ENCODE data around the gene FPGS. TPM values are rescaled to one million over a fixed set of nuclear protein-coding genes. Genes with fewer than 3 reads are reported as not detected.

Gene FPGS
- total and polyA plus RNA-seq, 5 donors from 2014 or later = 40.1 to 64.7 (median 46.8) TPM

DNA sequence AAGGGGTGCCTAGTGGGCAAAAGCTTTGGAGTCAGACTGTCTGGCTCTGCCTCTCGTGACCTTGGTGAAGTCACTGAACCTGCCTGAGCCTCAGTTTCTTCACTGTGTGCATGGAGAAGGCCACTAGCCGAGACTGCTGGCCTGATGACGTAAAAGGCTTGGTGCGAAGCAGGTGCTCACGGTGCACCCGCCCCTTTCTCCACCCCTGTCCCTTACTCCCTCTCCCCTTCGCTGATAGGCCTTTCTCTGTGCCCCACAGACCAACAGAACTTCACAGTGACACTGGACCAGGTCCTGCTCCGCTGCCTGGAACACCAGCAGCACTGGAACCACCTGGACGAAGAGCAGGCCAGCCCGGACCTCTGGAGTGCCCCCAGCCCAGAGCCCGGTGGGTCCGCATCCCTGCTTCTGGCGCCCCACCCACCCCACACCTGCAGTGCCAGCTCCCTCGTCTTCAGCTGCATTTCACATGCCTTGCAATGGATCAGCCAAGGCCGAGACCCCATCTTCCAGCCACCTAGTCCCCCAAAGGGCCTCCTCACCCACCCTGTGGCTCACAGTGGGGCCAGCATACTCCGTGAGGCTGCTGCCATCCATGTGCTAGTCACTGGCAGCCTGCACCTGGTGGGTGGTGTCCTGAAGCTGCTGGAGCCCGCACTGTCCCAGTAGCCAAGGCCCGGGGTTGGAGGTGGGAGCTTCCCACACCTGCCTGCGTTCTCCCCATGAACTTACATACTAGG lies 10.4 kb downstream of the FPGS start:
- no peaks in the 10 kb centered on the region for H3K9me3 ChIP-seq (ENCODE audit: control insufficient read depth in 2 of 2, low read length in 2 of 2)
- no peak for DNase-seq
- Mint-ChIP-seq H3K27ac (no peak overlapping the region), H3K4me3 (no peak overlapping the region), H3K4me1 (peaks cover 0 to 3% (median 0%) of the 10 kb centered on the region in 4 donors), H3K36me3 (peaks cover 6% of the 10 kb centered on the region), H3K9me3 (no peaks in the 10 kb centered on the region), H3K27me3 (no peaks in the 10 kb centered on the region)
- peaks cover 56% of the 10 kb centered on the region for H3K36me3 ChIP-seq (ENCODE audit: control insufficient read depth, insufficient read depth, low read length)
- H3K4me1 ChIP-seq (ENCODE audit: control insufficient read depth, insufficient read depth, low read length, poor library complexity, severe bottlenecking) = no peaks in the 10 kb centered on the region
- H3K27me3 ChIP-seq (ENCODE audit: control insufficient read depth, insufficient read depth, low read length) = no peaks in the 10 kb centered on the region
- no peak overlapping the region for H3K4me3 ChIP-seq (ENCODE audit: low read depth, low read length)
- no peak overlapping the region for H3K27ac ChIP-seq (ENCODE audit: insufficient read depth, low read length, poor library complexity, severe bottlenecking)
- ATAC-seq (ENCODE audit: low read depth in 2 of 2) = no peak

- no peak for ATAC-seq (ENCODE audit: low read depth in 2 of 2)
- Histone ChIP-seq H3K27me3 (ENCODE audit: control insufficient read depth, insufficient read depth, low read length) (no peaks in the 10 kb centered on the region), H3K27ac (ENCODE audit: insufficient read depth, low read length, poor library complexity, severe bottlenecking) (no peak overlapping the region), H3K9me3 (ENCODE audit: control insufficient read depth in 2 of 2, low read length in 2 of 2) (no peaks in the 10 kb centered on the region), H3K36me3 (ENCODE audit: control insufficient read depth, insufficient read depth, low read length) (peaks cover 52% of the 10 kb centered on the region), H3K4me1 (ENCODE audit: control insufficient read depth, insufficient read depth, low read length, poor library complexity, severe bottlenecking) (no peaks in the 10 kb centered on the region), H3K4me3 (ENCODE audit: low read depth, low read length) (no peak overlapping the region)
- H3K36me3 Mint-ChIP-seq = peaks cover 10% of the 10 kb centered on the region
- H3K27me3 Mint-ChIP-seq = no peaks in the 10 kb centered on the region
- H3K9me3 Mint-ChIP-seq = no peaks in the 10 kb centered on the region
- H3K4me3 Mint-ChIP-seq = no peak overlapping the region
- no peak for DNase-seq
- no peak overlapping the region for H3K27ac Mint-ChIP-seq
- H3K4me1 Mint-ChIP-seq = peaks cover 0 to 4% (median 1%) of the 10 kb centered on the region in 4 donors
Observed at GRCh38 chr9:127813686-127814226, 11.1 kb downstream of the FPGS start.

DNA sequence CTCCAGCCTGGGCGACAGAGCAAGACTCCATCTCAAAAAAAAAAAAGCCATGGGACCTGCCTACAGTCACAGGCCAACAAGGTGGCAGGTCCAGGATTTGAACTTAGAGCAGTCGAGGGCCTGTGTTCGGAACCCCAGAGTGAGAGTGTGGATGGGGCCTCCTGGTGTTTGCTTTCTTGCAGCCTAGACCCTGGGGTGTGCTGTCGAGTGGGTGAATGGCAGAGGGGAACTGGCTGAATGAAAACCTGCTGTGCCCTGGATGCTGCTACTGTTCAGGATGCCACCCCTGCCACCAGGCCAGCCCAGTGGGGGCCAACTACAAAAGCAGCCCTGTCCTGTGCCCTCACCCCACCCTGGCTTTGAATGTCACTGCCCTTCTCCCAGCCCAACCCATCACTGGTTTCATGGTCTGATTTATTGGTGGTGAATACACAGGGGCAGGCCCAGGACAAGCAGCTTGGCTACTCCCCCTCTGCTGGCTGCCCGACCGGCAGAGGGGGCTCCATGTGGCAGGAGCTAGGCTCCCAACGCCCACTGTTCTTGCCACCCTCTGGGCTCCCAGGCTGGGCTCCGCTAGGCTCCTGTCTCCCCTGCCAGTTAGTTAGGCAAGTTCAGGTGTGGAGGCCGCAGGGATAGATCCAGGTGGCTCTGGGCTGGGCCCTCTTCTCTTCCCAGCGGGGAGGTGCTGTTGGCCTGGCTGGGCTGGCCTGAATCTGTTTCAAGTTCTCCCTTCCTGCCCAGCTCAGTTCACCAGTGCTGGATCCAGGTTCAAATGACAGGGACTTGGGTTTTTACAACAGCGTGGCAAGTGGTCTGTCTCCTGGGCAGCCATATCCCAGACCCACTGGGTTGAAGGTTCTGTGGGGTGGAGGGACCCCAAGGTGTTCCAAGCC lies 12.2 kb downstream of the FPGS start:
- H3K36me3 Mint-ChIP-seq = peaks cover 10% of the 10 kb centered on the region
- Histone ChIP-seq H3K27ac (ENCODE audit: insufficient read depth, low read length, poor library complexity, severe bottlenecking) (no peak overlapping the region), H3K4me3 (ENCODE audit: low read depth, low read length) (no peak overlapping the region), H3K4me1 (ENCODE audit: control insufficient read depth, insufficient read depth, low read length, poor library complexity, severe bottlenecking) (no peaks in the 10 kb centered on the region), H3K27me3 (ENCODE audit: control insufficient read depth, insufficient read depth, low read length) (no peaks in the 10 kb centered on the region), H3K9me3 (ENCODE audit: control insufficient read depth in 2 of 2, low read length in 2 of 2) (no peaks in the 10 kb centered on the region), H3K36me3 (ENCODE audit: control insufficient read depth, insufficient read depth, low read length) (peaks cover 45% of the 10 kb centered on the region)
- DNase-seq (no peak), ATAC-seq (ENCODE audit: low read depth in 2 of 2) (no peak)
- no peaks in the 10 kb centered on the region for H3K27me3 Mint-ChIP-seq
- no peak overlapping the region for H3K4me3 Mint-ChIP-seq
- no peaks in the 10 kb centered on the region for H3K9me3 Mint-ChIP-seq
- H3K27ac Mint-ChIP-seq = no peak overlapping the region
- H3K4me1 Mint-ChIP-seq = peaks cover 0 to 4% (median 1%) of the 10 kb centered on the region in 4 donors

GRCh38 chr9:127815512-127816361 lies 13.1 kb downstream of the FPGS start:
- Histone ChIP-seq H3K4me3 (ENCODE audit: low read depth, low read length) (no peak overlapping the region), H3K4me1 (ENCODE audit: control insufficient read depth, insufficient read depth, low read length, poor library complexity, severe bottlenecking) (no peaks in the 10 kb centered on the region), H3K9me3 (ENCODE audit: control insufficient read depth in 2 of 2, low read length in 2 of 2) (no peaks in the 10 kb centered on the region), H3K27ac (ENCODE audit: insufficient read depth, low read length, poor library complexity, severe bottlenecking) (no peak overlapping the region), H3K27me3 (ENCODE audit: control insufficient read depth, insufficient read depth, low read length) (no peaks in the 10 kb centered on the region), H3K36me3 (ENCODE audit: control insufficient read depth, insufficient read depth, low read length) (peaks cover 38% of the 10 kb centered on the region)
- Mint-ChIP-seq H3K9me3 (no peaks in the 10 kb centered on the region), H3K27me3 (no peaks in the 10 kb centered on the region), H3K4me3 (no peak overlapping the region), H3K27ac (no peak overlapping the region), H3K36me3 (peaks cover 10% of the 10 kb centered on the region), H3K4me1 (peaks cover 0 to 4% (median 1%) of the 10 kb centered on the region in 4 donors)
- ATAC-seq (ENCODE audit: low read depth in 2 of 2) (no peak), DNase-seq (no peak)

- Histone ChIP-seq H3K27me3 (ENCODE audit: control insufficient read depth, insufficient read depth, low read length) (no peaks in the 10 kb centered on the region), H3K36me3 (ENCODE audit: control insufficient read depth, insufficient read depth, low read length) (peaks cover 36% of the 10 kb centered on the region), H3K9me3 (ENCODE audit: control insufficient read depth in 2 of 2, low read length in 2 of 2) (no peaks in the 10 kb centered on the region), H3K27ac (ENCODE audit: insufficient read depth, low read length, poor library complexity, severe bottlenecking) (no peak overlapping the region), H3K4me3 (ENCODE audit: low read depth, low read length) (no peak overlapping the region), H3K4me1 (ENCODE audit: control insufficient read depth, insufficient read depth, low read length, poor library complexity, severe bottlenecking) (no peaks in the 10 kb centered on the region)
- Mint-ChIP-seq H3K27ac (no peak overlapping the region), H3K27me3 (no peaks in the 10 kb centered on the region), H3K4me1 (peaks cover 0 to 4% (median 1%) of the 10 kb centered on the region in 4 donors), H3K4me3 (no peak overlapping the region), H3K36me3 (peaks cover 10% of the 10 kb centered on the region), H3K9me3 (no peaks in the 10 kb centered on the region)
- no peak for DNase-seq
- no peak for ATAC-seq (ENCODE audit: low read depth in 2 of 2)
Observed at GRCh38 chr9:127816362-127816725, 13.7 kb downstream of the FPGS start.

GRCh38 chr9:127816728-127817127 lies 14.0 kb downstream of the FPGS start:
- ATAC-seq (ENCODE audit: low read depth in 2 of 2) (no peak), DNase-seq (no peak)
- Mint-ChIP-seq H3K27me3 (no peaks in the 10 kb centered on the region), H3K27ac (peak overlapping the region in 1 of 3 donors; percentile 36), H3K4me1 (peaks cover 0 to 4% (median 1%) of the 10 kb centered on the region in 4 donors), H3K36me3 (peaks cover 10% of the 10 kb centered on the region), H3K9me3 (no peaks in the 10 kb centered on the region), H3K4me3 (no peak overlapping the region)
- H3K4me3 ChIP-seq (ENCODE audit: low read depth, low read length) = no peak overlapping the region
- no peaks in the 10 kb centered on the region for H3K9me3 ChIP-seq (ENCODE audit: control insufficient read depth in 2 of 2, low read length in 2 of 2)
- H3K27me3 ChIP-seq (ENCODE audit: control insufficient read depth, insufficient read depth, low read length) = no peaks in the 10 kb centered on the region
- no peak overlapping the region for H3K27ac ChIP-seq (ENCODE audit: insufficient read depth, low read length, poor library complexity, severe bottlenecking)
- H3K4me1 ChIP-seq (ENCODE audit: control insufficient read depth, insufficient read depth, low read length, poor library complexity, severe bottlenecking) = no peaks in the 10 kb centered on the region
- H3K36me3 ChIP-seq (ENCODE audit: control insufficient read depth, insufficient read depth, low read length) = peaks cover 36% of the 10 kb centered on the region

DNA sequence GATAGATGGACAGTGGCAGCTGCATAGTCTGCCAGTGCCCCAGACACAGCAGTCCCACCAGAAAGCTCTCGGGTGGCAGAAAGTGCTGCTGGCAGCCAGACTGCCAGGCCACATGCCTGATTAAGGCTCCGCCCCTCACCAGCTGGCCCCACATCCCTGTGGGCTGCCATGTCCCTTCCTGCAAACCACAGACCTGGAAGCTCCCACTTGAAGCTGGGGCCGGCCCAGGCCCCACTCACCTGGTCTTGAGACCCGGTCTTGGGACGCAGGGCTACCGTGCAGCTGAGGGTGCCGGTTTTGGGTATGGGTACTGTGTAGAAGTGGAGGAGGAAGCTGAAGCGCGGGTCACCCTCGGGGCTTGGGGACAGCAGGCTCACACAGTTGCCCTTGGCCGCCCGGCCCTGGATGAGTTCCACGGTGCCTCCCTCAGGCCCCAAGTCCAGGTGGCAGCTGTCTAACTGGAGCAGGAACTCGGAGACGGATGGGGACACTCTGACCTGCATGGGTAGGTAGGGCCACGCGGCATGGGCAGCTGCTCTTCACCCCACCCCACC lies 15.3 kb downstream of the FPGS start:
- Histone ChIP-seq H3K4me1 (ENCODE audit: control insufficient read depth, insufficient read depth, low read length, poor library complexity, severe bottlenecking) (no peaks in the 10 kb centered on the region), H3K4me3 (ENCODE audit: low read depth, low read length) (no peak overlapping the region), H3K27ac (ENCODE audit: insufficient read depth, low read length, poor library complexity, severe bottlenecking) (no peak overlapping the region), H3K36me3 (ENCODE audit: control insufficient read depth, insufficient read depth, low read length) (peaks cover 26% of the 10 kb centered on the region), H3K27me3 (ENCODE audit: control insufficient read depth, insufficient read depth, low read length) (no peaks in the 10 kb centered on the region), H3K9me3 (ENCODE audit: control insufficient read depth in 2 of 2, low read length in 2 of 2) (no peaks in the 10 kb centered on the region)
- Mint-ChIP-seq H3K27me3 (no peaks in the 10 kb centered on the region), H3K36me3 (peaks cover 10% of the 10 kb centered on the region), H3K9me3 (no peaks in the 10 kb centered on the region), H3K27ac (peak overlapping the region in 1 of 3 donors; percentile 36), H3K4me3 (peak overlapping the region in 1 of 4 donors; percentile 44), H3K4me1 (peaks cover 0 to 4% (median 1%) of the 10 kb centered on the region in 4 donors)
- no peak for DNase-seq
- no peak for ATAC-seq (ENCODE audit: low read depth in 2 of 2)

Measured in CD4-positive, CD25-positive, alpha-beta regulatory T cell (primary cell).